NCI-H2107 treated with DMSO at 0.1 percent for 48 hours (cell line): ENCODE results near the gene PDLIM7.

Source experiments
- DNase-seq: peaks from one replicate; lab custom pipeline; 2025; ENCODE audit not compliant: unreplicated experiment; lab: John Stamatoyannopoulos, UW

PDLIM7 gene

DNA sequence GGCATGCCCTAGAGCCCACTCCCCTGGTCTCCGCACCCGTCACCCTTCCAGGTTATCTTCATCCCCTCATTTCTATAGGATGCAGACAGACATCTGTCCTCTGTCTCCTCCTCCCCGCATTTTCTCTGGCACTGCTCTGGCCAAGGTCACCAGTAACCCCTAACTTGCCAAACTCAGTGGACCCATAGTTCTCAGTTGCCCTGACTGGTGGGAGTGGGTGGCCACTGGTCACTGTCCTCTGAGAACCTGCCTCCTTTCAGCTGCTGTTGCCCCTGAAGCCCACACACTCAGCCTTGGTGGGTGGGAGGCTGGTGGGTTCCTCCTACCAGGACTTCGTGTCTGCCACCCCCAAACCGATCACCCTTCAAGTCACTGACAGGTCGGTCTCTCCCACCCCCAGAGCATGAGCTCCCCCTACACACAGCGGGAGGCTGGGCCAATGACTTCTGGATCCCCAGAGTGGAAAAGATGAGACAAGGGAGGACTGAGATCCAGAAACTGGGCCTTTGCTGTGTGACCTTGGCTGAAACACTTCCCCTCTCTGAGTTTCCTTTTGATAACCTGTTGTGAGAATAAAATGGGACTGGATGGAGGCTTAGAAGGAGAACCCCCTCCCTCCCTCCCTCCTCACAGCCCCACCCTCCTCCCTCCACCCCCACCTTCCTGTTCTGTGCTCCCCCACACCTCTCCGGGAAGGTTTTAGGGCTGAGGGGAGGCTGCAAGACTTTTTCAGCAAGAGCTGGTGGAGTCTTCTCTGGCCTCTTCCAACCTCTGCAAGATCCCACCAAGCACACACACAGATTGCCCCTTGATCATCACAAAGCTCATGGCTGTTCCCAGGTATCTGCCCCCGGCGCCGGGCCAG lies 21.6 kb downstream of the PDLIM7 start:
- DNase-seq = no peak

- DNase-seq = no peak
Observed at GRCh38 chr5:177474846-177475562, 22.4 kb downstream of the PDLIM7 start.

DNA sequence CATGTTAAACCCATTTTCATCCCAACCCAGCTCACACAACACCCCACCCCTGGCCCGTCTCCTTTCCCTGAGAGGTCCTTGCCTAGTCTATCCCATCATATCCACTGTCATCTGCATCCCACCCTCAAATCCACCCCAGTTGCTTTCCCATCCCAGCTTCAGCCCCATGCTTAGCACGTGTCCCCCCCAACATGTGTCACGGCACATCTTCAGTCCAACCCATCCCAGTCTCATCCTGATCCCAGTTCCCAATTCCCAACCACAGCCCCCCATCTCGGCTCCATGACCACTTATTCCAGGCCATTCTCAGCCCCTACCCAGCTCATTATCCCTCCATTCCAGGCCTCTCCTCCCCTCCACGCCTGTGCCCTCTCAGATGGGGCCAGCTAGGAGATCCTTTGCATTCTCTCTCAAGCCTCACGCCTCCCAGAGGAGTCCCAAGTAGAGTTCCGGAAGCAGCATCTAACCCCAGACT lies 23.4 kb downstream of the PDLIM7 start:
- no peak for DNase-seq

GRCh38 chr5:177473443-177474001 lies 23.9 kb downstream of the PDLIM7 start, which contains the start of gene DBN1:
TSS of gene DBN1 (minus strand) at chr5:177473634. CDS start at chr5:177473521, 113 bp downstream.
- no peak for DNase-seq

DNA sequence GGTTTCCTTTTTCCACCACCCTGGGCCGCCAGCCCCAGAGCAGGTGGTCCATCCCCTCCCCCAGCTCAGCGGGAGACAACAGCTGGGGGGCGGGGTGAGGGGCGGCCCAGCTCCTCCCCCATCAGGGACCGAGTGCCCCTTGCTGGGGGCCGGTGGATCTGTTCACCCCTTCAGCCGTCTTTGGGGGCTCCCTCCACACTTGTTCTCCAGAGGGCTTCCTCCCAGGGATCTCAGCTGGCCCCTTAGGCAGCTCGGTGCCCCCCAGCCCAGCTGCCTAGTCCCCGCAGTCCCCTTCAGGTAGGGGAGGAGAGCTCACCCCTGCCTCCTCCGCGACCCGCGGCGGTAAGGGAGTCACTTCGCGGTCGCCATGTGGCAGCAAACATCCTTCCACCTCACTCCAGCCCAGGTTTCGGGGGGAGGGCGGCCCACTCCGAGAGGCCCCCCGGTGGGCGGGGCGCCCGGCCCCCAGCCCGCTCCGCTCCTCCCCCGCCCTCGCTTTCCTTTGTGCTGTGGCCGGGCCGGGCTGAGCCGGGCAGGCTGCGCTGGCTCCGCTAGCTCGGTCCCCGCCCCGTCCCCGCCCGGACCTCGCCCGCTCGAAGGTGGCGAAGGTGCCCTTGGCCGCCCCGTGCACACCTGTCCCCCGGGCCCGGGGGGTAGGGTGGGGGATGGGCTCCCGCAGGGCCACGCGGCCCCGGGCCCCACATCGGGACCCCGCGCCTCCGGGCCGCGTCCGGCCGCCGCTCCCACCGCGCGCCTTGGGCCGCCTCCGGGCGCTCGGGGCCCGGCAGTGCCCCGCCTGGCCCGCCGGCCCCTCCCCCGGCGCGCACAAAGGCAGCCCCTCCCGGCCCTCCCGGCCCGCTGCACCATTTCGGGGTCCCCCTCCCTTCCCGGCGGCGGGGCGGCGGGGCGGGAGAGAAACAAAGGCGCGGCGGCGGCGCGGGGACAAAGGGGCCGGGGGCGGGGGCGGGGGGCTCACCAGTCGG lies 24.7 kb downstream of the PDLIM7 start:
- no peak for DNase-seq

- DNase-seq = no peak
Observed at GRCh38 chr5:177471610-177472356, 25.6 kb downstream of the PDLIM7 start.

DNA sequence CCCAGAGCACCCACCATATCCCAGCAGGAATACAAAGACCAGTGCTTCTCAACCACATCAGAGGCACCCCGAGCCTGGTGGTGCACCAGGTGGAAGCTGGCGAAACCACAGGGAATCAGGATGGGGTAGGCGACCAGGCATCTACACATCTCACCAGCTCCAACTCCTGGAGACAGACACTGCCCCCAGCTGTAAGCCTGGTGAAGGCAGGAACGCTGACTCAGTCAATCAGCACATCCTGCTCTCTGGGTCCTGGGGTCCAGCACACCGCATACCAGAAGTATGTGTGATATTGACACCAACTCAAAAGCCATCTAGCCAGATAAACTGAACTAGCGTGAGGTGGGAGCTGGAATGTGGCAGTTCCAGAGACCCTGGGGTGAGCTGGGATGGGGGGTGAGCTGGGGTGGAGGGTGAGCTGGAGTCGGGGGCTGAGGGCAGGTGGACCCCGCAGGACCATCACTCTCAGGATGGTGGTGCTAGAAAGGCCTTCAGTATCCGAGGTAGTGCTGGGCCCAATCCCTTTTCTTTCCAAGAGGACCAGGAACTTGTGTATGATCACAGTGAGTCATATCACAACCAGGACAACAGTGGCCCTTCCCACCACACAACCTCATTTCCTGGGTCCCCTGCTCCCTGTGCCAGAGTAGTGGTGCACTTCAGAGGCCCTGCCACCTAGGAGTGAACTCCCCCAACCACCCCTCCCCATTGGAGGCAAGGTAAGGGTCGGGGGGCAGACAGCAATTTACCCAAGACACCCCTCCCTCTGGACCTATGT lies 26.5 kb downstream of the PDLIM7 start:
- DNase-seq = no peak

DNA sequence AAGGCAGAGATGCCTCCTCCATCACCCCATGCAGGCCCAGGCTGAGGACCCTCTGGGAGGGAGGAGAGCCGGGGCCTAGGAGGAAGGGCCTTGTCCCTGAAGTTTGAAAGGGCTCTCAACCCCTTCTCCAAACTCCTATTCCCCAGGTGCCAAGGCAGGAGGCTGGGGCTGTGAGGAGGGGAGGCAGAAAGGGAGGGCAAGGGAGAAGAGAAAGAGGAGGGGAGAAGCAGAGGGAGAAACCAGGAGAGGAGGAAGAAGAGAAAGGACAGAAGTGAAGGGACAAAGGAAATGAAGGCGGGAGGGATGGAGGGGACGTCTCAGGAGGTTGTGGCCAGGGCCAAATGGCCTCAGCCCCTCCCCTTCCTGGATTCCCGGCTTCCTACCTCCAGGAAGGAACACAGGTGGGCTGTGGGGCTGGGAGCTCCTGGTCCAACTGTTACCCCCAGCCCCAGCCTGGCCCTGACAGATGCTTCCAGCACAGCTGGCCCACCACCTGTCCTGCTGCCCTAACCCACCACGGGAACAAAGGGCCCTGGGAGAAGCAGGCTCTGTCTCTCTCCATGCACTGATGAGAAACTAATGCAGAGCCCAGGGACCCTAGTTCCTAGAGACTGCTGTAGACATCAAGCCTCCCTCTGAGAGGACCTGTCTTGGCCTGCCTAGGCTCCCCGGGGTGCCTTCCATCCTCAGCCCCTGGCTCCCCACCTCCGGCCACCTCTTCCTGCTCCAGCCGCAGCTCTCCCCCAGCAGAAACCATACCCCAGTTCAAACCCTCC lies 27.5 kb downstream of the PDLIM7 start:
- DNase-seq = no peak

GRCh38 chr5:177468685-177469628 lies 28.4 kb downstream of the PDLIM7 start:
- no peak for DNase-seq

- no peak for DNase-seq
Observed at GRCh38 chr5:177468329-177468684, 29.1 kb downstream of the PDLIM7 start.

GRCh38 chr5:177467436-177467835 lies 30.0 kb downstream of the PDLIM7 start:
- no peak for DNase-seq

- no peak for DNase-seq
Observed at GRCh38 chr5:177466861-177467260, 30.5 kb downstream of the PDLIM7 start.

- DNase-seq = no peak
Observed at GRCh38 chr5:177465044-177465443, 32.4 kb downstream of the PDLIM7 start.

DNA sequence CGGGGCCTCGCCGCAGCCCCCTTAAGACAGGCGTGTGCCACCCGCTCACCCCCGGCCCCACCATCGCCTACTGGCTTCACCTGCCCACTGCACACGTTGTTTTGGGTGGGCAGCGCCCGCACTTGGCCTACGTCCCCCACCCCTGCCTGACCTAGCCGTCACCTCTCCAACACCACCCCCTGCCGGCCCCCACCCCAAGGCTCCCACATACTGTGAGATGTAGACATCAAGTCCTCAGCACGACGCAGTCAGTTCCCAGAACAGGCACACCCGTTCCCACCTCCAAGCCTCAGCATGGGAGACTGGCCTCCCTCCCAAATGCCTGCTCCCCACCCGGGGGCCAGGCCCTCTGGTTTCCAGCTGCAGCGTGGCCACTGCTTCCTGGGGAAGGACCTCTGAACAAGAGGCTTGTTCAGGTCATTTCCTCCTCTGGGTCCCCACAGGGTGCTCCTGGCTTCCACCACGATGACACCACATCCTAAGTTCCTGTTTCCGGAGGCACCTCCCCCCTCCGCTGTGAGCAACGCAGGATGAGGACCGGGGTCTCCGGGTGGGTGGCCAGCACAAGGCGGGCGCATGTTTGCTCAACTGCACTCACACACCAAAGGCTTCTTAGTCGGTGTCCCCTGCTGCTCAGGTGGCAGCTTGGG lies 35.3 kb downstream of the PDLIM7 start:
- DNase-seq = no peak

- DNase-seq = no peak
Observed at GRCh38 chr5:177459819-177460628, 37.4 kb downstream of the PDLIM7 start.

DNA sequence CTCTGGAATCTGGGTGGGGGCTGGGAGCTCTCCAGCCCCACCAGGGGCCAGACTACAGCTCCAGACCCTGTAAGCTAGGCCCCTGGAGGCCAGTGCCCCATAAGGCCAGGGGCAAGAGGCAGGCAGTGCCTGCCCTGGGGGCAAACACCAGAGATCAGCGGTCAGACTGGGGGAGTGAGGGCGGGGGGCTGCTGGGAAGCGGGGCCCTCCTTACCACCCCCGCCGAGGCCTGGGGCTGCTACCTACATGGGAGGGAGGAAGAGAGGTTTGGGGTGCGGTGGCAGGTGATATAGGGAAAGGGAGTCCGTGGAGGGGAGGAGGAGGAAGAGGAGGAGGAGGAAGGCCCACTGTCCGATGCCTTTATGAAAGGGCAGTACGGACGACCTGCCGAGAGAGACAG lies 38.0 kb downstream of the PDLIM7 start:
- no peak for DNase-seq
